Activated T-helper 9 cell treated with anti-CD3 and anti-CD28 coated beads, Interleukin-2, amount 50 U/mL, for 16 hours (primary cell): ENCODE results near the gene TNIK.

Source experiments
- DNase-seq: peaks from one replicate; pipeline ENCODE4 v3.0.0-alpha.2; 2020; ENCODE audit warnings: low read depth

The TNIK gene

DNA sequence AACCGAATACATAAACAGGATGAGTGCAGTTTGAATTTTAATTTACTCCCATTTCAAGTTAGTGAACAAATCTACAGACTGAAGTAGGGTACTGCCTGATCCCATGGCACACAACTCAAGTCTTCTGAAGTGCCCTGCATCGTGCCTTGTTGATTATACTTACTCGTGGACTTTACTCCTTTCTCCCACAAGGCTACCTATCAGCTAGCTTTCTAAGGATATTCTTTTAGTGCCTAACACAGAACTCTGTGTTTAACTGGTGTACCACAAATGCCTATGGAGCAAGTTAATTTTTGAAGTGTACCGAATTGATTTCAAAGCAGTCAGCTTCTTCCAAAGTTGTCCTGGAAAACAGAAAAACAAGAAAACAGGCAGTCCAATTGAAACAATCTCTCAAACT lies 119.8 kb downstream of the TNIK start:
- DNase-seq: no peak

- DNase-seq: no peak
These were observed 120.6 kb downstream of the TNIK start for GRCh38 chr3:171339598-171339997.

GRCh38 chr3:171336406-171336805 lies 123.8 kb downstream of the TNIK start:
- no peak for DNase-seq

- no peak for DNase-seq
These were observed 124.6 kb downstream of the TNIK start for GRCh38 chr3:171335559-171335958.

GRCh38 chr3:171334465-171334811 lies 125.8 kb downstream of the TNIK start:
- no peak for DNase-seq

DNA sequence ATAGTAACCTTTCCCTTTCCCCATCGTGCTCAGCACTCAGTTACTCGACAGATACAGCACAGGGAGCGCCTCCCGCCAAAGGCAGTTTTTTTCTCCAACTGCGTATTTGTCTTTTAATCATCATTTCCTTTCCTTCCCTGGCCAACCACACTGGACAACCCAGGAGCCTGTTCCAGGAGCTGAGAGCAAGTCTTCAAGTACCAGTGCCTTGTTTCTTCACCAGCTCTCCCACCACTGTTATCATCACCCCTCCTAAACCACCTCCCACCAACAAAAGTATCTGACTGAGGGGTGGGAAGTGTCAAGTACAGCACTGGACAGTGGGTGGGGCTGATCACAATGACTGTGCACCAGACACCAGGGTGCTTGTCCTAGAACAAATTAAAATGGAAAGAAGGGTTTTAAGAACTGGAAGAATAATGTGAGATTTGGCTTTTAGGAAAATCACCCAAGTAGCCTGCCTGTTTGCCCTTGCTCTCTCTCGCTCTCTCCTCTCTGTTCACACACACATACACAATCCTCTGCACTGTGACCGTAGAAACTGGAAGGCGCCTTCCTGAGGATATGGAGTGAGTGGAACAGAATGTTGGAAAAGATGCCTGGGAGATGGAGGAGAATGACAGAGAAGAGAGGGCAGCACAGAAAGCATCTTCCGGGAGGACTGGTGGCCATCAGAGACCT lies 126.3 kb downstream of the TNIK start:
- DNase-seq: no peak

GRCh38 chr3:171330938-171331337 lies 129.3 kb downstream of the TNIK start:
- DNase-seq: no peak

- no peak for DNase-seq
These were observed 130.5 kb downstream of the TNIK start for GRCh38 chr3:171329746-171330145.

DNA sequence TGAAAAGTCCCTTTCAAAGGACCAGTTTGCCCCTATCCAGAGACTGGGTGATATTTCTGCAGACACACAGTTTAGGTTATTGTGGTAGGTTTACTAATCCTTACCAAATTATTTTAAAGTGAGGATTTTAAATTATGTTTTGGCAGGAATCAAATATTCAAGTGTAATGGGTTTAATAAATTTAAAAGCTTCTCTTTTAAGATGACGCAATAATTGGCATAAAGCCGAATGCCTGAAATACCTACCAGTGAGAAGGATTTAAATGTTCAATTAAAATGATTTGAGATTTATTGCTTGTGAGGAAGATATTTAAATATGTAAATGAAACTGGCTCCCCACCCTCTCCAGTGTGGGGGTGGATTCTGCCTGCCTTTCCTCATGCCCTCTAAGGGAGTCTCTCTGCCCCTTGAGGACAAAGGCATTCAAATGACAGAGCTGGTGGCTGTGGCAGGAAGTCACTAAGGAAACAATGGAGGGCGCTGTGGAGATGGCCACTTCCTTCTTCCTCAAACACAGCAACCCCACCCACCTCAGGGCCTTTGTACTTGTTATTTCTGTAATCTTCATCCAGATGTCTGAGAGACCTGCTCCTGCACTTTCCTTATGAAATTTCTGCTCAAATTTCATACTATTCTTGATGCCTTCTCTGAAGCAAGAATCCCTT lies 131.7 kb downstream of the TNIK start:
- peak; percentile 10 for DNase-seq

- no peak for DNase-seq
These were observed 132.6 kb downstream of the TNIK start for GRCh38 chr3:171327441-171328174.

GRCh38 chr3:171326717-171327440 lies 133.3 kb downstream of the TNIK start:
- DNase-seq: no peak

DNA sequence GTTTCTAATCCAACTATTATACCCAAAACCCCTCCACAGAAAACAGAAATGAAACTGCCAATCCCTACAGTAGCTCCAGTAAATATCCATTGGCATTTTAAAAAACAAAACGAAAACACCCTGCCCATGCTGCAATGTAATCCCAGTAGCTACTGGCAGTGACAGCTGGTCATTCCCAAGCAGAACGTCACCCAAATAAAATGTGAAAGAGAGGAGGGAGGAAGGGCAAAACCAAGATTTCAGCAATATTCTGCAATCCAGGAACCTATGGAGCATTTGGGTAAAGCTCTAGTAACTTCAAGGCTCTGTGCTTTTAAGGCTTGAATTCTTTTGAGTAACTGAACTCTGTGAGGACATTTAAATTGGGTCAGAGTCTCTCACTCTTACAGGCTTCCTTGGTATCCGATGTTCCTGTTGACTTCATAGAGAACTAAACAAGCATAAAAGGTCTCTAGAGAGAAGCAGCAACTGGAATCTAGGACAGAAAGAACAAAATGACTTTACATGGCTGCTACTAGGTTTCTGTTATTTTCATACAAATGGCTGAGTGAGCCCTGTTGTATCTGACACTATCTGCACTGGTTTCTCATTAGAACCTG lies 136.2 kb downstream of the TNIK start:
- DNase-seq: no peak

DNA sequence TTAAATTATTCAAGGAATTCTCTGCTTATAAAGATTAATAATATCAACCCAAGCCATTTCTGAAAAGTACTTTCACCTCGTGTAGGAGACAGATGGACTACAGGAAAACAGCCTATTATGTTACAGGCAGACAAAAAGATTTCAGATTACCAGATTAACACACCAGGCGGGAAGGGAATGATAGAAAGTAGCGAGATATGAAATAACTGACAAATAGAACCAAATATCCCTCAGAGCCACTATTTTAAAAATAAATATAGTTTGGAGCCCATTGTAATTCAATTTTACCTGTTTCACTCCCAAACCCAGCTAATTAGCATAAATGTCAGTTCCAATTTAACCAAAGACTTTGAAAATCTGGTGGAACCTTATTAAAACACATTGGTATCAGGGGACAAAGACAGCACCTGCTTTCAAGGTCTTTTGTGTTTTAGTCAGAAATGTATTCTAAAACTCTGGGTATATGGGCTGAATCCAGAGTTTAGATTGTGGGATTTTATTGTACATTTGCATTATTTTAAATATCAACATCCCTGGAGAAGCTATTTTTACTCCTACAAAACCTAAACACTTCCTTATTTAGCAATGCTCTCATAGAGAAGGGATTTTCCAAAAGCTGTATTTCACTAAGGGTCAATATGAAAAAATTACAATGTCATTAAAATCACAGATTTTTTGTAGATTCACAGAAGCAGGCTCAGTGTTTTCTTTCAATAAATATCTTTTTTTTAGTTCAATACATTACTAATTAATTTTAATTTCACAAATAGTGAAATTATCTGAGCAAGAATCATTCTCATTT lies 138.4 kb downstream of the TNIK start:
- DNase-seq: no peak

GRCh38 chr3:171320750-171321558 lies 139.3 kb downstream of the TNIK start:
- no peak for DNase-seq

GRCh38 chr3:171317171-171317570 lies 143.0 kb downstream of the TNIK start:
- DNase-seq: no peak

GRCh38 chr3:171315919-171316318 lies 144.3 kb downstream of the TNIK start:
- DNase-seq: no peak

GRCh38 chr3:171315101-171315500 lies 145.1 kb downstream of the TNIK start:
- no peak for DNase-seq

DNA sequence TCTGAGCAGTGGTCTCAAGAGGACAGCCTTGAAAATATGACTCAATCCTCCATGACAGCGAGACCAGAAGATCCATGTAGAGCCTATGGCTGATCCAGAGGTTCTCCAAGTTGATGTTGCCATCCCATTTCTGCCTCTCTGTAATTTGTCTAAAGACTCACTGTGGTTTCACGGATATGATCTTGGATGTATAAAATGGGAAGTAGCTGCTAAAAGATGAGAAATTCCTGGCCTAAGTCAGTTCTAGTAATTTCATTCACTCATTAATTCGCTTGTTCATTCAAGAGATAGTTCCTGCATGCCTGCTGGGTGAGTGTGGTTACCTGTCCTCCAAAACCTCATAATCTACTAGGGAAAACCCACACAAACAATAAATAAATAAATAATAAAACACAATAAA lies 145.9 kb downstream of the TNIK start:
- DNase-seq: no peak

DNA sequence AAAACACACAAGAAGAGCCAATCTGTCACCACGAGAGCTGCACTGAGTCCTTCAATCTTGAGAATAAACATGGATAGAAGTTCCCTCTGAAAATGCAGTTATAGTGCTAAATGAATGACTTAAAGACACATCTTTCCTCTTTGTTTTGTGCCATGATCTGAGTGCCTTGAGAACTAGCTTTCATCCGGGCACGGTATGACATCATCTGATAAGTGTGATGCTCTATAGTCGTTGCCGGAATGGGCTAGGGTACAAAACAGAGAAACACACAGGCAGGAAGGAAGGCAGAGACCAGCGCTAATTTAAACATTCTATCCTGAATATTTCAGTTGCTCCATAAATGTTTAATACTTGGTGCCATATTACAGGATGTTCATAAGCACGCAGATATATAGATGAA lies 146.5 kb downstream of the TNIK start:
- no peak for DNase-seq

DNA sequence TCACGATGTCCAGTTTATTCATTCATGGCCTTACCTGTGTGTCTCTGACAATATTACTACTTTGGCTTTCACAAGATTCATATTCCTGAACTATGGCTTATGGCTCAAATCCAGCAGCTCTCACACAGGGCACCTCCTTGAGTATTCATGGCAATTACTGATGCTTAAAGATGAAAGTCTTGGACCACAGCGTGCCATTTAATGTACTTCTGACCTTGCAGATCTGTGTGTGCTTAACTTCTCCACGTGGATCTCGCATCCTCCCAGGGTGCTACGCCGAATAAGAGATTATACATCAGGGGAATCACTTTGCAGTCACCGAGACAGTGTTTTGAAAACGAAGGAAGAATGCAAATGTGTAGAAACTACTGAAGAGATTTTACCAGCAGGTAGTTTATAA lies 147.5 kb downstream of the TNIK start:
- no peak for DNase-seq

DNA sequence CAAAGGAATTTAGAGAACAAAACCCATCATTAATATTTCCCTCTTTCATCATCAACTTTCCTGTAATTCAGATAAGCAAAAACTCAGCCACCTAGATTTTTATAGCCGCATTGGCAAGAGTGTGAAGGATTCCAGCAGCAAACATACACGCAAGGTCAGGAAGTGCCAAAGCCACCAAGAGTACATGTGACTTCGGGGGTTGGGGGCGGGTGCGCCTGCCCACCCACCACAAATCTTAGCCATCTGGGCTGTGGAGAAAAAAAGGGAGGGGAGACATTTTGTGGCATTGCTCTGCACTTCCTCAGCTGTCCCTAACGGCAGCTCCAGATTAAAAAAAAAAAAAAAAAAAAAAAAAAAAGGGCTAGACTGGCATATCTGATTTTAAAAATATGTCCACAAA lies 148.4 kb downstream of the TNIK start:
- no peak for DNase-seq
